HepG2 (cell line): ENCODE data around the gene HACE1. TPM values are rescaled to one million over a fixed set of nuclear protein-coding genes. Genes with fewer than 3 reads are reported as not detected.

Experiments
- ATAC-seq: fragments of 200-7000 bp; cut with Tn5 transposase; 3 replicates; pipeline ENCODE4 v1.9.1; 2020; ENCODE audit warnings: mild to moderate bottlenecking, moderate library complexity
- BruUV-seq: library from RNA; stranded (reverse); fragments of 400-500 nt; replicated peaks from 2 replicates; lab custom pipeline; 2021; lab: Mats Ljungman, UMichigan
- CTCF ChIA-PET: fragments of 300-600 bp; formaldehyde crosslinking; extraction: SDS; loops from one replicate; lab custom pipeline; 2021; ENCODE audit warnings: low total read pairs, inconsistent platforms, low intra/inter-chr PET ratio; lab: Yijun Ruan, JAX
- POLR2A ChIA-PET: fragments of 350-600 bp; sonication (Branson Sonifier 250); formaldehyde crosslinking; loops from one replicate; lab custom pipeline; 2020; ENCODE audit warnings: antibody characterized with exemption, inconsistent platforms; lab: Yijun Ruan, JAX
- DNase-seq: peaks from one replicate; pipeline ENCODE4 v3.0.0-alpha.2; 2015; ENCODE audit warnings: low spot score
- FAIRE-seq: peaks from 3 replicates; lab custom pipeline; 2011; peaks lifted over from hg19 to GRCh38; lab: Jason Lieb, UNC
- H2AFZ ChIP-seq: one replicate; pipeline ENCODE4 v1.6.1; 2011; ENCODE audit warnings: low read length, inconsistent platforms
- H3K27ac ChIP-seq: fragments of 300-600 bp; 3 replicates; pipeline ENCODE4 v1.8.0; 2011; ENCODE audit warnings: mixed run types, mild to moderate bottlenecking, mixed read lengths, low read length, inconsistent platforms; ENCODE audit not compliant: insufficient read depth; ENCODE audit errors: extremely low read length
- H3K27me3 ChIP-seq, 2 experiments: fragments of 200-600 bp in 1 of 2; 2 replicates in 1 of 2; 3 replicates in 1 of 2; pipeline versions ENCODE4 v1.6.0 to v1.8.0; 2011; ENCODE audit warnings: low read length in 2 of 2, mild to moderate bottlenecking in 2 of 2, moderate library complexity in 2 of 2, inconsistent platforms in 1 of 2; ENCODE audit not compliant: insufficient read depth in 2 of 2, control insufficient read depth in 1 of 2
- H3K36me3 ChIP-seq, 2 experiments: fragments of 200-600 bp in 1 of 2; replicated peaks in 1 of 2; 2 replicates in 1 of 2; 3 replicates in 1 of 2; pipeline versions ENCODE4 v1.5.1 to v1.8.0; 2011; ENCODE audit warnings: low read length in 2 of 2, inconsistent platforms in 1 of 2; ENCODE audit not compliant: insufficient read depth in 2 of 2, control insufficient read depth in 1 of 2
- H3K4me1 ChIP-seq: 2 replicates; pipeline ENCODE4 v1.5.1; 2012; ENCODE audit warnings: low read length, inconsistent platforms; ENCODE audit not compliant: insufficient read depth
- H3K4me2 ChIP-seq: 2 replicates; pipeline ENCODE4 v1.6.0; 2011; ENCODE audit warnings: low read depth, low read length, inconsistent platforms
- H3K4me3 ChIP-seq, 3 experiments: fragments of 200-600 bp in 1 of 3; sonication (generic), shearing (Covaris generic) in 1 of 3; replicated peaks in 1 of 3; 2 replicates each; pipeline ENCODE4 v1.5.1; 2011 to 2016; ENCODE audit warnings: low read length in 3 of 3, inconsistent platforms in 2 of 3, low read depth in 2 of 3, mild to moderate bottlenecking in 2 of 3, control low read depth in 1 of 3, mixed read lengths in 1 of 3; ENCODE audit not compliant: insufficient read depth in 1 of 3
- H3K79me2 ChIP-seq: one replicate; pipeline ENCODE4 v1.6.1; 2011; ENCODE audit warnings: low read length, inconsistent platforms; ENCODE audit not compliant: insufficient read depth
- H3K9ac ChIP-seq: 2 replicates; pipeline ENCODE4 v1.6.0; 2011; ENCODE audit warnings: mild to moderate bottlenecking, low read depth, low read length, inconsistent platforms; ENCODE audit not compliant: insufficient read depth
- H3K9me3 ChIP-seq: 2 replicates; pipeline ENCODE4 v1.5.1; 2012; ENCODE audit warnings: mild to moderate bottlenecking, low read length
- H4K20me1 ChIP-seq: 2 replicates; pipeline ENCODE4 v1.6.0; 2011; ENCODE audit warnings: inconsistent platforms, mild to moderate bottlenecking, low read length, moderate library complexity; ENCODE audit not compliant: insufficient read depth
- DMAP1 ChIP-seq: IDR thresholded peaks from 2 replicates; pipeline ENCODE4 v1.6.1; 2016
- HBP1 ChIP-seq: IDR thresholded peaks from 2 replicates; pipeline ENCODE4 v1.6.1; 2016; ENCODE audit warnings: low read depth, control low read depth
- HNRNPUL1 ChIP-seq: fragments of 200-400 bp; formaldehyde crosslinking; IDR thresholded peaks from 2 replicates; pipeline ENCODE4 v1.6.1; 2017; ENCODE audit warnings: low read depth, mild to moderate bottlenecking, low read length, moderate library complexity
- NBN ChIP-seq: fragments of 450-650 bp; conservative IDR thresholded peaks from 2 replicates; pipeline ENCODE4 v1.6.1; 2017
- RXRB ChIP-seq: IDR thresholded peaks from 2 replicates; pipeline ENCODE4 v1.6.1; 2016; ENCODE audit warnings: borderline replicate concordance, missing genetic modification reagents, missing compliant biosample characterization
- SSRP1 ChIP-seq: IDR thresholded peaks from 2 replicates; pipeline ENCODE4 v1.6.1; 2016; ENCODE audit warnings: control low read depth
- STAT6 ChIP-seq: sonication (generic); formaldehyde crosslinking; IDR thresholded peaks from 2 replicates; pipeline ENCODE4 v1.4.0; 2020; ENCODE audit warnings: missing genetic modification reagents, mild to moderate bottlenecking, borderline replicate concordance
- ZBTB1 ChIP-seq: sonication (generic); formaldehyde crosslinking; IDR thresholded peaks from 2 replicates; pipeline ENCODE4 v1.4.0; 2020; ENCODE audit warnings: missing genetic modification reagents, borderline replicate concordance
- ZBTB37 ChIP-seq: sonication (generic); formaldehyde crosslinking; IDR thresholded peaks from 2 replicates; pipeline ENCODE4 v1.4.0; 2020; ENCODE audit warnings: mild to moderate bottlenecking, missing genetic modification reagents
- ZFP82 ChIP-seq: sonication (generic); formaldehyde crosslinking; IDR thresholded peaks from 2 replicates; pipeline ENCODE4 v1.5.1; 2020; ENCODE audit warnings: mild to moderate bottlenecking, missing genetic modification reagents, borderline replicate concordance
- ZMAT3 ChIP-seq: sonication (generic); formaldehyde crosslinking; conservative IDR thresholded peaks from 2 replicates; pipeline ENCODE4 v1.7.0; 2021; ENCODE audit warnings: missing genetic modification reagents
- ZNF281 ChIP-seq: sonication (generic); formaldehyde crosslinking; IDR thresholded peaks from 2 replicates; pipeline ENCODE4 v1.4.0; 2020; ENCODE audit warnings: missing genetic modification reagents, borderline replicate concordance
- ZNF335 ChIP-seq: sonication (generic); formaldehyde crosslinking; IDR thresholded peaks from 2 replicates; pipeline ENCODE4 v1.4.0; 2020; ENCODE audit warnings: missing genetic modification reagents
- ZNF430 ChIP-seq: sonication (generic); formaldehyde crosslinking; IDR thresholded peaks from 2 replicates; pipeline ENCODE4 v1.9.0; 2021; ENCODE audit warnings: mild to moderate bottlenecking, missing genetic modification reagents
- ZNF549 ChIP-seq: sonication (generic); formaldehyde crosslinking; IDR thresholded peaks from 2 replicates; pipeline ENCODE4 v1.5.0; 2020; ENCODE audit warnings: missing genetic modification reagents
- ZNF607 ChIP-seq: sonication (generic); formaldehyde crosslinking; IDR thresholded peaks from 2 replicates; pipeline ENCODE4 v1.5.1; 2020; ENCODE audit warnings: missing genetic modification reagents, mild to moderate bottlenecking, borderline replicate concordance
- ZSCAN5A ChIP-seq: sonication (generic); formaldehyde crosslinking; IDR thresholded peaks from 2 replicates; pipeline ENCODE4 v1.8.0; 2022; ENCODE audit warnings: mild to moderate bottlenecking, missing genetic modification reagents, borderline replicate concordance
- WGBS: methylation state at CpG from one replicate; pipeline ENCODE4 v1.1.6; 2017; ENCODE audit warnings: low lambda C conversion rate; 5-methylcytosine and 5-hydroxymethylcytosine counted together
- in situ Hi-C: cut with HindIII; loops from 2 replicates; pipeline ENCODE4 v1.10.0; 2017; ENCODE audit warnings: low pct_unique_long_range_greater_than_20kb; ENCODE audit not compliant: extremely low pct_ligation_motif_present
- intact Hi-C: fragments of 100-400 bp; cut with micrococcal nuclease; formaldehyde crosslinking; loops from one replicate; pipeline ENCODE4 v1.10.0; 2022; ENCODE audit not compliant: unreplicated experiment
- polyA plus RNA-seq, 8 experiments: library from polyadenylated mRNA; depleted of rRNA in 3 of 8; stranded (reverse) in 7 of 8; unstranded in 1 of 8; fragments of >200 nt; fragmentation: Illumina TruSeq in 4 of 8; extraction: Trizol in 4 of 8; gene quantifications; 2 replicates each; pipeline versions ENCODE4 v1.2.1 to v1.2.3, GENCODE V29; 2011 to 2016; ENCODE audit warnings: low read depth in 4 of 8, missing spikeins in 1 of 8, mixed read lengths in 1 of 8; ENCODE audit not compliant: insufficient read depth in 1 of 8
- total RNA-seq, 5 experiments: library from RNA; depleted of rRNA; stranded (reverse); fragments of >200 nt; fragmentation: Illumina TruSeq; extraction: Trizol; gene quantifications; 2 replicates each; pipeline ENCODE4 v1.2.3, GENCODE V29; 2016; ENCODE audit warnings: low read depth in 1 of 5

The HACE1 gene
- total and polyA plus RNA-seq, 2 of the 13 experiments (the other 11 are each of a cell fraction or from before 2014, with no cell fraction given) = 8.9 to 11.4 TPM

- Histone ChIP-seq H3K9ac (no peak overlapping the region), H3K27me3 (no peaks in the 10 kb centered on the region), H3K4me2 (no peak overlapping the region), H3K27ac (no peak overlapping the region), H3K4me1 (no peaks in the 10 kb centered on the region), H2AFZ (no peak overlapping the region), H3K9me3 (no peaks in the 10 kb centered on the region), H4K20me1 (no peaks in the 10 kb centered on the region), H3K79me2 (no peaks in the 10 kb centered on the region), H3K36me3 (no peaks in the 10 kb centered on the region), H3K4me3 (no peak overlapping the region)
- FAIRE-seq (no peak), ATAC-seq (no peak), DNase-seq (no peak)
- CTCF ChIA-PET = no interaction called here
- POLR2A ChIA-PET = no interaction called here
- in situ Hi-C loops (no loop called here), intact Hi-C loops (no loop called here)
- BruUV-seq = no TSS peak
- WGBS = 68% methylated on average over 3 of the region's 3 CpGs
- no peak for TF ChIP-seq RXRB
- TF ChIP-seq ZNF335 = no peak
- TF ChIP-seq HBP1 = no peak
- TF ChIP-seq ZNF549 (CRISPR knock-in tag) = no peak
- no peak for TF ChIP-seq DMAP1 (CRISPR knock-in tag)
- TF ChIP-seq ZNF430 = no peak
- no peak for TF ChIP-seq SSRP1
- no peak for TF ChIP-seq ZBTB1 (CRISPR knock-in tag)
- TF ChIP-seq ZBTB37 (CRISPR knock-in tag) = no peak
- TF ChIP-seq ZNF607 (CRISPR knock-in tag) = no peak
- no peak for TF ChIP-seq STAT6 (CRISPR knock-in tag)
- TF ChIP-seq ZMAT3 (CRISPR knock-in tag) = no peak
- no peak for TF ChIP-seq NBN
- no peak for TF ChIP-seq ZNF281 (CRISPR knock-in tag)
- TF ChIP-seq ZSCAN5A (CRISPR knock-in tag) = no peak
- no peak for TF ChIP-seq HNRNPUL1
- TF ChIP-seq ZFP82 (CRISPR knock-in tag) = no peak
Observed at GRCh38 chr6:104704191-104704590, 155.5 kb downstream of the HACE1 start.
